Measurements from ENCODE around the gene NLRP3.
"Not testable (repeated sequence)": the region's sequence is repeated elsewhere in the genome, so short reads cannot be mapped to it uniquely, and the experiment has no call there.

The NLRP3 gene

DNA sequence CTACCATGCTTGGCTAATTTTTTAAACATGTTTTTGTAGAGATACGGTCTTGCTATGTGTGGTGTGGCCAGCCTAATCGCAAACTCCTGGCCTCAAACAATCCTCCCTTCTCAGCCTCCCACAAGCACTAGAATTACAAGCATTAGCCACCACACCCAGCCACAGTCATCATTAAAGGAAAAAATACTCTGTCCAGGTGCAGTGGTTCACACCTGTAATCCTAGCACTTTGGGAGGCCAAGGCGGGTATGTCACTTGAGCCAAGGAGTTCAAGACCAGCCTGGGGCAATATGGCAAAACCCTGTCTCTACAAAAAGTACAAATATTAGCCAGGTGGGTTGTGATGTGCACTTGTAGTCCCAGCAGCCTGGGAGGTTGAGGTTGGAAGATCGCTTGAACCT lies 25.0 kb upstream of the NLRP3 start:
- DNase-seq (ENCODE audit: low read depth): no peak

DNA sequence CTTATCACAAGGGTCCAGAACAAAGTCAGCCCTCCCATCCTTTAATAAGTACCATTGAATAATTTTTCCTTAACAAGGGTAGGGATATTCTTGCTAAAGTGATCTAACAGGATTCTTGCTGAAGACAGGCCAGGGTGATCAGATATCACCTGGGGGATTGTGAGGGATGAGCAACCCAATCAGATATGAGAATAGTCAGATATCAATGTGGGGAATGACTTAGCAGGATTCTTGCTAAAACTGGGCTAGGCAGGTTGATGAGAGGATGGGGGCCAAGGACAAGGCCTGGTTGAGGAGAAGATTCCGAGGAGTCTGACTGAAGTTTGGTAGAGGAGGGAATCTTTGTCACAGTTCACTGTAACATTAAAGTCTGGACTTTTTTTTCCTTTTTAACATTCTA lies 23.9 kb upstream of the NLRP3 start:
- no peak for DNase-seq (ENCODE audit: low read depth)

DNA sequence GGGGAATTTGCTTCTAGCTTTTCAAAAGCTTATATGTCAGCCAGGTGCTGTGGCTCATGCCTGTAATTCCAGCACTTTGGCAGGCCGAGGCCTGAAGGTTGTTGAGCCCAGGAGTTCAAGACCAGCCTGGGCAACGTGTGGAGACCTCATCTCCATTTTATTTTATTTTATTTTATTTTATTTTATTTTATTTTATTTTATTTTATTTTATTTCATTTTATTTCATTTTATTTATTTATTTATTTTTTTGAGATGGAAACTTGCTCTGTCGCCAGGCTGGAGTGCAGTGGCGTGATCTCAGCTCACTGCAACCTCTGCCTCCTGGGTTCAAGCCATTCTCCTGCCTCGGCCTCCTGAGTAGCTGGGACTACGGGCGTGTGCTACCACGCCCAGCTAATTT lies 20.9 kb upstream of the NLRP3 start:
- DNase-seq (ENCODE audit: low read depth): not testable (repeated sequence)

DNA sequence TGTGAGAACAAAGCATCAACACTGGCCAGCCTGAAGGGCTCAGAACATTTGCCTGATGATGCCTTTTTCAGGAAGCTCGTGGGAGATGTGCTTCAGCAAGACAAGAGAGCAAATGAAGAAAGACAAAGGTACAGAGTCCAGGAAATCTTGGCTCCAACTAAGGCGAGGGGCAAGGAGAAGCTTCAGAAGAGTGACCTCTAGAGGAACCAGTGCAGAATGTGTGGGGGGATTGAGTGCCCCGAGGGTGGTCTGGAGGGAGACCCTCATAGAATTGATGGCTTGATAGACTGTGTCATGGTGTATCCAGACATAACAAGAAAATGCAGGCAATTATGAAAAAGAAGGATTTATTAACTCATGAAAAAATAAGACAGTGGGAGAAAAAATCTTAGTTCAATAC lies 15.3 kb upstream of the NLRP3 start:
- DNase-seq (ENCODE audit: low read depth): no peak

DNA sequence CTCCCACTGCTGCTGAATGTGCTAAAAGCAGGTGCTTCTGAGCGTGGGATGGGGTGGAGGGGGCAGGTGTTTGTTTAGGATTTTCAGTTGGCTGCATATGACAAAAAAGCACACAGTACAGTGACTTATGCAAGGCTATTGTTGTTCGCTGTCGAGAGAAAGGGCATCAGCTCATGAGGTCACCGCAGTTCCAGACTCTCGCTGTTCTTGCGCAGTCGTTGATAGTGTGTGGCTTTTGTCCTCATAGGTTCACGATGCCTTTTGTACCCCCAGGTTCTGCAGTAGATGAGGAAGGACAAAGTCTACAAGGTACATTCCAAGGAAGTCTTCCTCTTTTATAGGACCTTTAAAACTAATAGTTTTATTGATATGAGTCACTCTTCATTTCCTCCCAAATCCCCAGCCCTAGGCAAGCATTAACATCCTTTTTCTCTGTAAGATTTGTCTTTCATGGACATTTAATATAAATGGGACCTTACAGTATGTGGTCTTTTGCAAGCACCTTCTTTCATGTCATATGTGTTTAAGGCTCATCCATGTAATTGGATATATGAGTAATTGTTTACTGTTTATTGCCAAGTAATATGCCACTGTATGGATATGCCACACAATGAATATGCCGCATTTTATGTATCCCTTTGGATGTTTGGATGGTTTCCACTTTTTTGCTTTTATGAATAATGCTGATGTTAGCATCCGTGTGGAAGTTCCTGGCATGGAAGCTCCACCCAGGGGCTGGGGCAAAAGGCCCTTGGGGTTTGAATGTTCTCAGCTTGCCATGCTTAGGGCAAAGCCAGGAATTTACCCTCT lies 14.5 kb upstream of the NLRP3 start:
- DNase-seq (ENCODE audit: low read depth): no peak

DNA sequence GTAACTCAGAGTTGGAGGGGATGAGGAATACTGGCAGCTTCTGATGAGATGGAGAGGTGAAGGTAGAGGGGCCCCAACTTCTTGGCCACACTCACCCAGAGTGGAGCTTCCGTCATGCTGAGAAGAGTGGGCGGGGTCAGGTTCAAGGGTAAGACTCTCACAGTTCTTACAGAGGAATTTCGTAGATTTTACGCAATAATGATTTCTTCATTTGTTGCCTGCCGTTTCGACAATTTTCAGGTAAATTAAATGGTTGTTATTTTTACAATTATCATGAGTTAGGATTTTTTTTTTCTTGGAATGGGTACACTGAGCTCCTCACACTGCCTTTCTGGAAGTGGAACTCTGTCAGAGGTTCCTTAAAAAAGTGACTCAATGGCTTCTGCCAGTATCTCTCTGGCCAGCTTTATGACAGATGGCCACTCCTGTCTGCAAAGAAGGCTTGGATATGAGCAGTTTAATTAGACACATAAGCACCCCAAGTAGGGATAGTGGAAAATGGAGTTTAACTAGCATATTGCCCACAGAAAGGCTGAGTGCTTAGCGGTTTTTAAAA lies 13.8 kb upstream of the NLRP3 start:
- DNase-seq (ENCODE audit: low read depth): no peak

DNA sequence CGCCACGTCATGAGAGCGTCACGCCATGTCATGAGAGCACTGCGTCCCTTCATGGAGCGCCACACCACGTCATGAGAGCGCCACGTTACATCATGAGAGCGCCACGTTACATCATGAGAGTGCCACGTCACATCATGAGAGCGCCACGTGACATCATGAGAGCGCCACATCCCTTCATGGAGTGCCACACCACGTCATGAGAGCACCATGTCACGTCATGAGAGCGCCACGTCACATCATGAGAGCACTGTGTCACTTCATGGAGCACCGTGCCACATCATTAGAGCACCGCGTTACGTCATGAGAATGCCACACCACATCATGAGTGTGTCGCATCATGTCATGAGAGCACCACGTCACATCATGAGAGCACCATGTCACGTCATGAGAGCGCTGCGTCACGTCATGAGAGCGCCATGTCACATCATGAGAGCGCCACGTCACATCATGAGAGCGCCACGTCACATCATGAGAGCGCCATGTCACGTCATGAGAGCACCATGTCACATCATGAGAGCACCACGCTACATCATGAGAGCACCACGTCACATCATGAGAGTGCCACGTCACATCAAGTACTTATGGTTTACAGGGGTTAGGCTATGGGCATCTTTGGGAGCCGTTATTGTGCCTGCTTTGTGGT lies 9.8 kb upstream of the NLRP3 start:
- no peak for DNase-seq (ENCODE audit: low read depth)

DNA sequence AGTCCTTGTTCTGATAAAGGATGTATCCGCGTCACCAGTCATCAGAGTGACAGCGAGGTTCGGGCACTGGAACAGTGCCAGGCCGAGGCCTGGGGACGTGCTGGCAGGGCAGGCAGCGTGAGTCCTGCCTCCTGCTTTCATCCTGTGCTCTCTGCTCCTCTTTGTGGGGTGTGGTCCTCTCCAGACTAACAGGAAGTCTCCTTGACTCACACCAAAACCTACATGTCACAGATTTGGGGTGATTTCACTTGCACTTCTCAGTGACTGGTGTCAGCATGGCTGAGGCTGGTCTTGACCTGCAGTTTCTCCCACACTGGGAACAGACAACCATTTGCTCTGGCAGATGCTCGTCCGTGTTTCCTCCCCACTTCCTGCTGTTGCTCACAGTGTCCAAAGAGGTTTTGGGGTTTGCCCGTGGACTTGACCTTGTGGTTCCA lies 8.8 kb upstream of the NLRP3 start:
- DNase-seq (ENCODE audit: low read depth): no peak

DNA sequence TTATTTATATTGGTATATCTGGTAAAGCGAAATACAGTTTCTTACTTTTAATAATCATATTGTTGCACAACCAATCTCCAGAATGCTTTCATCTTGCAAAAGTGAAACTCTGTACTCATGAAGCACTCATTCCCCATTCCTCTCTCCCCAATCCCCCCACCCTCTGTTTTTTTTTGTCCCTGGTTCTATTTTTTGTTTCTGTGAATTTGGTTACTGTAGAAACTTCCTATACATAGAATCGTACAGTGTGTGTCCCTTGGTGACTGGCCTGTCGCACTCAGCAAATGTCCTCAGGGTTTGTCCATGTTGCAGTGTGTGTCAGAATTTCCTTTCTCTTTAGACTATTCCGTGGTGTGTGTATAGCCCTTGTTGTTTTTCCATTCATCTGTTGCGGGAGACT lies 7.9 kb upstream of the NLRP3 start:
- no peak for DNase-seq (ENCODE audit: low read depth)

DNA sequence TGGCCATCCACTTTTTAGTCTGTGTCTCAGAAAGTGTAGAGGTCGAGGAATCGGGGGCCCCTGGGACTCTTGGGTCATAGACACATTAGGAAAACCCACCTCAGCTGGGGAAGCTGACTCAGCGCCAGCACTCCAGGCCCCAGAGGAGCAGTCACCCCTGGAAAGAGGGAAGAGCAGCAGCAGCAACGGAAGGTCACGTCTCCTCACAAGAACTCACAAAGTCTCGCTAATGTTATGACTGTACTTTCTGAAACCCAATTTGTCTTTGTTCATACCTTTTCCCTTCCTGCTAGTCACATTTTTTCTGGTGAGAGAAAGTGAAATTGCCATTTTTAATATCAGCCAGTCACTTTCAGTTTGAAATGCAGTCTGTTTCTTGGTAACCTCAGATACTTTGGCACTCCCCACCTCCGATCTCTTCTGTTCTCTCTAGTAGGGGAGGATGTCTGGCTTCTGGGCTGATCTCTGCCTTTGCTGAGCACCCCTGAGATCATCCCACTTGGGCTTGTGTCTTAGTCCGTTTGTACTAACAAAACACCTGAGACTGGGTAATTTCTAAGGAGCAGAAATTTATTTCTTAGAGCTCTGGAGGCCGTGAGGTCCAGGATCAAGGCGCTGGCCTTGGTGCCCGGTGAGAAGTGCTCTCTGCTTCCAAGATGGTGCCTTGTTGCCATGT lies 6.0 kb upstream of the NLRP3 start:
- no peak for DNase-seq (ENCODE audit: low read depth)

DNA sequence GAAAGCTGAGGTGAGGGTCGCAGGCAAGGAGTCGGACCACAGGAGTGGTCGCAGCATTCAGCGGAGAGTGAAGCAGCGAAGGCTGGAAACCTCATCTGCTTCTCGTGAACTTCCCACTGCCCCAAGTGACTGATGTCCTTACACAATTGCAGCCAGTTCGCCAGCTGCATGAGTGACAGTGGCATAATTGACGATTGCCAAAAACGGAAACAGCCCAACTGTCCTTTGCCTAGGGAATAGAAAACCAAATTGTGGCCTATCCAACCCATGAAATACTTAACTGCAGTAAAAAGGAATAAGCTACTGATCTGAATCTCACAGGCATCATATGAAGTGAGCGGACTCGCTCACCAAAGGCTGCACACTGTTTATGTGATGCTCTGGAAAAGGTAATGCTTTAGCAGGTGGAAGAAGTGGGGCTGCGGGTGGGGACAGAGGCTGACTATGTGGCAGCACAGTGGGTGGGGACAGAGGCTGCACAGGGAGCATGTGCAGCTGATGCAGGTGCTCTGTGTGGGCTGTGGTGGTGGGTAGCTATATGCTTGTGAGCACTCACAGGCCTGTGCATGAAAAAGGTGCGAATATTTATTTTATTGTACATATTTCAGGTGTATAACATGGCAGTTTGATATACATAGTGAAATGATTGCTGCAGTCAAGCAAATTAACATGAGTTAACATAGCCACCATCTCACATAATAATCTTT lies 4.2 kb upstream of the NLRP3 start:
- no peak for DNase-seq (ENCODE audit: low read depth)

DNA sequence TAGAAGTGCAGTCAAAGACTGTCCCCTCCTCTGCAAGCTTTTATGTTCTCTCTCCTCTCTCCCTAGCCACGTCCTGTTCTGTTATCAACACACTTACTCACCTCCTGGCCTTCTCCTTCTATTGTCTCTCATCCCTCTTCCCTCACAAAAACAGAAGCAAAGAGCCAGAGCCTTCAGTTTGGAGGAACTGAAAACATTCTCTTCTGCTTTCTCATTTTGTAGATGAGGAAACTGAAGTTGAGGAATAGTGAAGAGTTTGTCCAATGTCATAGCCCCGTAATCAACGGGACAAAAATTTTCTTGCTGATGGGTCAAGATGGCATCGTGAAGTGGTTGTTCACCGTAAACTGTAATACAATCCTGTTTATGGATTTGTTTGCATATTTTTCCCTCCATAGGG lies 1.9 kb downstream of the NLRP3 start:
- DNase-seq (ENCODE audit: low read depth): no peak

DNA sequence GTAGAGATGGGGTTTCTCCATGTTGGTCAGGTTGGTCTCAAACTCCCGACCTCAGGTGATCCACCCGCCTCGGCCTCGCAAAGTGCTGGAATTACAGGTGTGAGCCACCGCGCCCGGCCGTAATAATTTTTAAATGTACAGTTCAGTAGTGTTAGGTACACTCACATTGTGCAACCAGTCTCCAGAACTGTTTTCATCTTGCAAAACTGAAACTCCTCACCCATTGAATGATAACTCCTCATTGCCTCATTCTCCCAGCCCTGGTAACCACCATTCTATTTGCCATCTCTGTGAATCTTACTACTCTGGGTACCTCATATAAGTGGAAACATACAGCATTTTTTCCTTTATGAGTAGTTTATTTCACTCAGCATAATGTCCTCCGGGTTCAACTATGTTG lies 3.4 kb downstream of the NLRP3 start:
- no peak for DNase-seq (ENCODE audit: low read depth)

DNA sequence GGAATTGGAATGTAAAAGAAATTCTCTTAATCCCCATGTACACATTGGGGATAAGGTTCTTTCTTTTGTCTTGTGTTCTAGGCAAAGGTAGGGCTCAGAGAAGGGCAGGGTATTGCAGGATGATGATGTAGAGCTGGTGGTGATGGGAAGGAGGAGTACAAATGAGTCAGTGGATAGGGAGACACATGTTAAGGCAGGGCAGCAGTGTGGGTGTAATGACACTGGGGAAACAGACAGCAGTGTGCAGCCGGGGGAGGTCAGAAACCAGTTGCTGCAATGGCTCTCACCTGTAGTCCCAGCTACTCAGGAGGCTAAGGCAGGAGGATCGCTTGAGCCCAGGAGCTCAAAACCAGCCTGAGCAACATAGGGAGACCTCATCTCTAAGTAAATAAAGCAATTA lies 5.1 kb downstream of the NLRP3 start:
- DNase-seq (ENCODE audit: low read depth): no peak

DNA sequence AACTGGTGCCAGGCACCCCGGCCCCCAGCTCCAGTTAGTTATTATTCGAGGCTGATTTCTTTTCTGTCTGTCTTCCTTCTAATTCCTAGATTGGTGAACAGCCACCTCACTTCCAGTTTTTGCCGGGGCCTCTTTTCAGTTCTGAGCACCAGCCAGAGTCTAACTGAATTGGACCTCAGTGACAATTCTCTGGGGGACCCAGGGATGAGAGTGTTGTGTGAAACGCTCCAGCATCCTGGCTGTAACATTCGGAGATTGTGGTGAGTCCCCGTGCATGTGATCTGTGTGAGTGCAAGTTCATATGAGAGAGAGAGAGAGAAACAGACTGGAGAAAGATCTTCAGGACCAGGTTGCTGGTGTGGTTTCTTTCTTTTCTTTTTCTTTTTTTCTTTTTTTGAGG lies 13.5 kb downstream of the NLRP3 start:
- DNase-seq (ENCODE audit: low read depth): no peak

DNA sequence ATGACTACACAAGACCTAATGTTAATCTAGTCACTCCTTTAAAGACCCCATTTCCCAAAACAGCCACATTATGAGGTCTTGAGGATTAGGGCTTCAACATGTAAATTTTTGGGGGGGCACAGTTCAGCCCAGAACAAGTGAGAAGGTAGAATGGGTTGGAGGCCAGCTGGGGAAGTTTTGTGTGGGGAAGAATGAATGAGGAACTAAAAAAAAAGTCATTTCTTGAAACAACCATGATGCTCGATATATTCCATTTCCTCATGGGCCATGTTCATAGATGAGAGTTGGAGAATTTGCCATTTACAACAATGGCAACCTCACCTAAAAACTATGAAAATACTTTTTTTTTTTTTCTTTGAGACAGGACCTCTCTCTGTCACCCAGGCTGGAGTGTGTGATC lies 14.5 kb downstream of the NLRP3 start:
- no peak for DNase-seq (ENCODE audit: low read depth)

DNA sequence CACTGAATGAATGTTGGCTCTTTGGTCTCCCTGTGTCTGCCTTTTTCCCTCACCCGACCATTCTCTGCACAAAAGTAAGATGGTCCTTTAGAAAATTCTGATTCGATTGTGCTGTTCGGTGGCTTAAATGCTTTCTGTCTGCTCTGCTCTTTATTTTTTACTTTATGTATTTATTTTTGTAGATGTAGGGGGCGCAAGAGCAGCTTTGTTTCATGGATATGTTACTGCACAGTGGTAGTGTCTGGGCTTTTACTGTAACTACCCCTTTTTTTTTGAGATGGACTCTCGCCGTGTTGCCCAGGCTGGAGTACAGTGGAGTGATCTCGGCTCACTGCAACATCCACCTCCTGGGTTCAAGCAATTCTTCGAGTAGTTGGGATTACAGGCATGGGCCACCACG lies 15.7 kb downstream of the NLRP3 start:
- DNase-seq (ENCODE audit: low read depth): no peak

DNA sequence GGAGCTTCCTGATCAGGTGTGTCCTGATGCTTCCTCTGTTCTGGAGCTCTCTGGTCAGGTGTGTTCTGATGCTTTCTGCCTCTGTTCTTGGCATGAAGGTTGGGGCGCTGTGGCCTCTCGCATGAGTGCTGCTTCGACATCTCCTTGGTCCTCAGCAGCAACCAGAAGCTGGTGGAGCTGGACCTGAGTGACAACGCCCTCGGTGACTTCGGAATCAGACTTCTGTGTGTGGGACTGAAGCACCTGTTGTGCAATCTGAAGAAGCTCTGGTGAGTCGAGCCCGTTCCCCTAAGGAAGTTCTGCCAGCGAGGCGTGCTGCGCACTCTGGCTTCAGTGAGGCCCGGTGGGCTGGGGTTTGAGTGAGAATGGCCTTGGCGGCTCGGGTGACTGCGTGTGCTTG lies 18.0 kb downstream of the NLRP3 start:
- no peak for DNase-seq (ENCODE audit: low read depth)

DNA sequence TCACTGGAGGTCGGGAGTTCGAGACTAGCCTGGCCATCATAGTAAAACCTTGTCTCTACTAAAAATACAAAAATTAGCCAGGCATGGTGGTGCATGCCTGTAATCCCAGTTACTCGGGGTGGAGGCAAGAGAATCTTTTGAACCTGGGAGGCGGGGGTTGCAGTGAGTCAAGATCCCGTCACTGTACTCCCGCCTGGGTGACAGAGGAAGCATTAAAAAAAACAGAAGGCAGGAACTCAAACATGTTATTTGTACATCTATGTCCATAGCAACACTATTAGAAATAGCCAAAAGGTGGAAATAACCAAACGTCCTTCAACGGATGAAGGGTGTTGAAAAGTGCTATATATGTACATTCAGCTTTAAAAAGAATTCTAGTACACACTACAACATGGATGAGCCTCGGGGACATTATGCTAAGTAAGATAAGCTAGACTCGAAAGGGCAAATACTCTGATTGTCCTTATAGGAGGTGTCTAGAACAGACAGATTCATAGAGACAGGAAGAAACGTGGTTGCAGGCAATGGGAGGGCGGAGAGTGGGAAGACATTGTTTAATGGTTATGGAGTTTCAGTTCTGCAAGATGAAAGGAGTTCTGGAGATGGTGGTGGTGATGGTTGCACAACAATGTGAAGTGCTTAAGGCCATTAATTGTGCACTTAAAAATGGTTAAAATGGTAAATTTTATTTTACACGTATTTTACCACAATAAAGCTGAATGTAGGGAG lies 19.2 kb downstream of the NLRP3 start:
- no peak for DNase-seq (ENCODE audit: low read depth)

DNA sequence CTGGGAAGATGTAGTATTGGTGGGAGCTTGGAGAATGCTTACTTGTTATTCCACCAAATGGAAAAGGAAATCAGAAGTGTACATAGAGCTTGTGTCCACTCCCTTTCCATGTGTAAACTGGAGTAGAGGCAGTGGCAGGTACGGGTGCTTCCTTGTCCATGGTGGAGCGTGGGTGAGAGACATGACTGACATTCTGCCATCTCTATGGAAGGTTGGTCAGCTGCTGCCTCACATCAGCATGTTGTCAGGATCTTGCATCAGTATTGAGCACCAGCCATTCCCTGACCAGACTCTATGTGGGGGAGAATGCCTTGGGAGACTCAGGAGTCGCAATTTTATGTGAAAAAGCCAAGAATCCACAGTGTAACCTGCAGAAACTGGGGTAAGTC lies 19.8 kb downstream of the NLRP3 start:
- DNase-seq (ENCODE audit: low read depth): no peak
